OCI-LY7 (cell line): ENCODE results near the gene PRKRIP1. TPM values are rescaled to one million over a fixed set of nuclear protein-coding genes. Genes with fewer than 3 reads are reported as not detected.

Experiments
- BruUV-seq: library from RNA; stranded (reverse); fragments of 400-500 nt; replicated peaks from 2 replicates; lab custom pipeline; 2021; lab: Mats Ljungman, UMichigan
- CTCF ChIA-PET: fragments of 300-600 bp; sonication (Branson Sonifier 250); formaldehyde crosslinking; loops from one replicate; lab custom pipeline; 2022; ENCODE audit warnings: antibody characterized with exemption; ENCODE audit not compliant: unreplicated experiment; lab: Charles Lee
- POLR2A ChIA-PET: fragments of 300-600 bp; sonication (Branson Sonifier 250); formaldehyde crosslinking; loops from one replicate; lab custom pipeline; 2022; ENCODE audit warnings: antibody characterized with exemption; lab: Charles Lee
- DNase-seq: peaks from one replicate; pipeline ENCODE4 v3.0.0-alpha.2; 2015; ENCODE audit warnings: low spot score
- H2AFZ ChIP-seq: fragments of 200-600 bp; sonication (generic), shearing (Covaris generic); 2 replicates; pipeline ENCODE4 v1.6.1; 2014; ENCODE audit warnings: mild to moderate bottlenecking, antibody characterized with exemption, low read length, moderate library complexity
- H3K27ac ChIP-seq: fragments of 200-600 bp; sonication (generic); 2 replicates; pipeline ENCODE4 v1.5.1; 2014; ENCODE audit warnings: mixed run types, low read depth, mild to moderate bottlenecking, moderate library complexity, low read length, inconsistent platforms; ENCODE audit not compliant: poor library complexity, severe bottlenecking
- H3K36me3 ChIP-seq: fragments of 200-600 bp; sonication (generic); 2 replicates; pipeline ENCODE4 v1.6.1; 2014; ENCODE audit warnings: mild to moderate bottlenecking, antibody characterized with exemption, low read length, moderate library complexity, mixed read lengths; ENCODE audit not compliant: insufficient read depth
- H3K4me1 ChIP-seq: fragments of 200-600 bp; sonication (generic); 2 replicates; pipeline ENCODE4 v1.5.1; 2014; ENCODE audit warnings: mild to moderate bottlenecking, low read length; ENCODE audit not compliant: insufficient read depth, poor library complexity, severe bottlenecking
- H3K4me2 ChIP-seq: fragments of 200-600 bp; sonication (generic); 2 replicates; pipeline ENCODE4 v1.6.1; 2014; ENCODE audit warnings: mild to moderate bottlenecking, low read length
- H3K4me3 ChIP-seq: fragments of 200-600 bp; sonication (generic); 2 replicates; pipeline ENCODE4 v1.5.1; 2014; ENCODE audit warnings: mild to moderate bottlenecking, low read depth, low read length; ENCODE audit not compliant: poor library complexity, severe bottlenecking
- H3K79me2 ChIP-seq: fragments of 200-600 bp; sonication (generic); 2 replicates; pipeline ENCODE4 v1.6.1; 2016; ENCODE audit warnings: low read depth, mild to moderate bottlenecking, low read length, moderate library complexity, mixed read lengths; ENCODE audit not compliant: insufficient read depth
- H3K9me2 ChIP-seq: fragments of 200-600 bp; sonication (generic); 2 replicates; pipeline ENCODE4 v1.6.1; 2016; ENCODE audit warnings: mild to moderate bottlenecking, low read length, mixed read lengths; ENCODE audit not compliant: insufficient read depth
- H3K9me3 ChIP-seq: fragments of 200-600 bp; sonication (generic); 2 replicates; pipeline ENCODE4 v1.6.1; 2014; ENCODE audit warnings: mild to moderate bottlenecking, mixed run types, low read length, mixed read lengths
- H4K20me1 ChIP-seq: fragments of 200-600 bp; sonication (generic); 2 replicates; pipeline ENCODE4 v1.6.1; 2014; ENCODE audit warnings: mild to moderate bottlenecking, antibody characterized with exemption, low read length, moderate library complexity, mixed read lengths; ENCODE audit not compliant: insufficient read depth
- EZH2phosphoT487 ChIP-seq: fragments of 200-600 bp; sonication (generic); IDR thresholded peaks from 2 replicates; pipeline ENCODE4 v1.6.1; 2018; ENCODE audit warnings: low read depth, borderline replicate concordance, mild to moderate bottlenecking, mixed run types, antibody characterized with exemption, low read length, moderate library complexity, mixed read lengths
- intact Hi-C: fragments of 100-400 bp; cut with micrococcal nuclease; formaldehyde crosslinking; loops from one replicate; pipeline ENCODE4 v1.10.0; 2022; ENCODE audit not compliant: unreplicated experiment
- total RNA-seq, 2 experiments: library from RNA; depleted of rRNA in 1 of 2; stranded (reverse); fragments of >200 nt in 1 of 2; shearing (Covaris generic) in 1 of 2; gene quantifications; 2 replicates each; pipeline ENCODE4 v1.2.3, GENCODE V29; 2014 to 2022
- TF ChIP-seq, protein P1 (sequence below): fragments of 200-600 bp; sonication (generic); conservative IDR thresholded peaks from 2 replicates; pipeline ENCODE4 v1.5.1; 2014; ENCODE audit warnings: mild to moderate bottlenecking, antibody characterized with exemption, low read length, moderate library complexity, mixed read lengths

The PRKRIP1 gene
- total RNA-seq, 2 experiments from 2014 or later = 47.1 to 48.2 TPM

DNA sequence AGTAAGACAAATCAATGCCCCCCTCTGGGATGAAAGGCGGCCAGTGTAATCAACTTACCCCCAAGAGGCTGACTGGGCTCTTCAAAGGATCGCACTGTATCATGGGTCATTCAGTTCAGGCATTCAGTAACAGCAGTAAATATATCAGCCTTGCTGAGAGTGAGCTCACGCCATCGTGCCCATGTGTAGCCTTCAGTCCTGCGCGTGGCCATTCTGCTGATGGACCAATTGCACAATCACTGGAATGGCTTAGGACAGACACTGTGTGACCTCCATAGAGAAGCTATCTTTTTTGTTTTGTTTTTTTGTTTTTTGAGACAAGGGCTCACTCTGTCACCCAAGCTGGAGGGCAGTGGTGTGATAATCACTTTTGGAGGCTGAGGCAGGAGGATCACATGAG lies 9.1 kb upstream of the PRKRIP1 start:
- Histone ChIP-seq H3K79me2 (peaks cover 1% of the 10 kb centered on the region; the same call in 1 of the 2 replicates), H3K9me3 (no peaks in the 10 kb centered on the region), H4K20me1 (no peaks in the 10 kb centered on the region), H3K9me2 (no peaks in the 10 kb centered on the region), H3K27ac (no peak overlapping the region), H3K4me1 (peaks cover 5% of the 10 kb centered on the region), H2AFZ (no peak overlapping the region), H3K4me3 (no peak overlapping the region), H3K36me3 (peaks cover 70% of the 10 kb centered on the region), H3K4me2 (no peak overlapping the region)
- intact Hi-C loops = loop anchor here (5.0 kb wide), 1 partner anchor 65 kb away; no protein-coding TSS in a partner anchor
- ChIA-PET CTCF (no interaction called here), POLR2A (no interaction called here)
- DNase-seq = no peak
- BruUV-seq = no TSS peak
- TF ChIP-seq, protein P1, sequence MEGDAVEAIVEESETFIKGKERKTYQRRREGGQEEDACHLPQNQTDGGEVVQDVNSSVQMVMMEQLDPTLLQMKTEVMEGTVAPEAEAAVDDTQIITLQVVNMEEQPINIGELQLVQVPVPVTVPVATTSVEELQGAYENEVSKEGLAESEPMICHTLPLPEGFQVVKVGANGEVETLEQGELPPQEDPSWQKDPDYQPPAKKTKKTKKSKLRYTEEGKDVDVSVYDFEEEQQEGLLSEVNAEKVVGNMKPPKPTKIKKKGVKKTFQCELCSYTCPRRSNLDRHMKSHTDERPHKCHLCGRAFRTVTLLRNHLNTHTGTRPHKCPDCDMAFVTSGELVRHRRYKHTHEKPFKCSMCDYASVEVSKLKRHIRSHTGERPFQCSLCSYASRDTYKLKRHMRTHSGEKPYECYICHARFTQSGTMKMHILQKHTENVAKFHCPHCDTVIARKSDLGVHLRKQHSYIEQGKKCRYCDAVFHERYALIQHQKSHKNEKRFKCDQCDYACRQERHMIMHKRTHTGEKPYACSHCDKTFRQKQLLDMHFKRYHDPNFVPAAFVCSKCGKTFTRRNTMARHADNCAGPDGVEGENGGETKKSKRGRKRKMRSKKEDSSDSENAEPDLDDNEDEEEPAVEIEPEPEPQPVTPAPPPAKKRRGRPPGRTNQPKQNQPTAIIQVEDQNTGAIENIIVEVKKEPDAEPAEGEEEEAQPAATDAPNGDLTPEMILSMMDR = no peak
- TF ChIP-seq EZH2phosphoT487 = no peak

DNA sequence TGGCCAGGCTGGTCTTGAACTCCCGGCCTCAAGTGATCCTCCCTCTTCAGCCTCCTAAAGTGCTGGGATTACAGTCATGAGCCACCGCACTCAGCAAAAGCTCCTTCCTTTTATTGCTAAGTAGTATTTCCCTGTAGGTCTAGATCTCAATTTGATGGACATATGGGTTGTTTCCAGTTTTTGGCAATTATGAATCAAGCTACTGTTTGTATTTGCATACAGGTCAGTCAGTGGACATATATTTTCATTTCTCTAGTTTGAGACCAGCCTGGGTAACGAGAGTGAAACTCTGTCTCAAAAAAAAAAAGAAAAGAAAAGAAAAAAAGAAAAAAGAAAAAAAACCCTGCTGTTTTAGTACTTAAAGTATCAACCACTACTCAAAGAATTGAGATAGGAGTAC lies 6.4 kb upstream of the PRKRIP1 start:
- intact Hi-C loops = loop anchor here (1.0 to 10.0 kb wide), 3 partner anchors 68 to 845 kb away; no protein-coding TSS in a partner anchor
- Histone ChIP-seq H3K9me3 (no peaks in the 10 kb centered on the region), H3K36me3 (peaks cover 75% of the 10 kb centered on the region), H2AFZ (no peak overlapping the region), H3K79me2 (peaks cover 5% of the 10 kb centered on the region; the same call in 1 of the 2 replicates), H3K4me1 (peaks cover 5% of the 10 kb centered on the region), H3K4me2 (no peak overlapping the region), H3K4me3 (no peak overlapping the region), H3K27ac (peak overlapping the region; percentile 45), H3K9me2 (no peaks in the 10 kb centered on the region), H4K20me1 (no peaks in the 10 kb centered on the region)
- no TSS peak for BruUV-seq
- POLR2A ChIA-PET = interaction anchor here (0.6 to 0.7 kb wide), 5 partner anchors 86 to 1283 kb away, joined by 3 to 4 read pairs (median 3); no protein-coding TSS in a partner anchor
- TF ChIP-seq EZH2phosphoT487 = no peak
- TF ChIP-seq, protein P1 = no peak
- DNase-seq = no peak
- CTCF ChIA-PET = interaction anchor here (1.0 kb wide), 1 partner anchor 101 kb away, joined by 3 read pairs; no protein-coding TSS in a partner anchor
